ENCODE results near the gene RPL36. TPM values are rescaled to one million over a fixed set of nuclear protein-coding genes. Genes with fewer than 3 reads are reported as not detected.

The RPL36 gene
- total RNA-seq, 4 donors from 2014 or later = 170 to 440 (median 262) TPM

- H3K27ac ChIP-seq = peak overlapping the region in 1 of 4 donors; percentile 93
- no peaks in the 10 kb centered on the region for H3K27me3 ChIP-seq
- H3K36me3 ChIP-seq = no peaks in the 10 kb centered on the region
- no peak for DNase-seq
- TF ChIP-seq POLR2A (IDR thresholded peaks at IDR 0.05) (no peak), CTCF (IDR thresholded peaks at IDR 0.05) (no peak)
- peaks cover 0 to 21% (median 10%) of the 10 kb centered on the region in 4 donors for H3K4me1 ChIP-seq
- no peaks in the 10 kb centered on the region for H3K9me3 ChIP-seq
- H3K4me3 ChIP-seq = peak overlapping the region; percentile 79 to 98 (median 89)
These were observed 8.5 kb upstream of the RPL36 start for GRCh38 chr19:5681391-5682106.

DNA sequence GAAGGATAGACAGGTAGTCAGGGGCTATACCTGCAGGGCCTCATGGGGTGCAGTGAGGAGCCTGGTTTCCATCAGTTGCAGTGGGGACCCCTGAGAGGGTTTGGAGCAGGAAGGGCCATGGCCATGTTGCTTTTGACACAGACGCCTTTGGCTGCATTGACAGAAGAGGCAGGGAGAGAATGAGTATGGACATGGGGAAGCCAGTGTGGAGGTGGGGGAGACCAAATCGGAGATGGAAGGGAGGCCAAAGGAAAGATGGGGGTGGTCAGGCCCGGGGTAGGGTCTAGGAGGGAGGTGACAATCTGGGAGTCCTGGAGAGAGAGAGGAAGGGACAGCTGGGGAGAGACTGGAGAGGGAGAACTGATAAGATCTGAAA, 8.0 kb upstream of the RPL36 start:
- H3K27ac ChIP-seq = no peak overlapping the region
- TF ChIP-seq CTCF (IDR thresholded peaks at IDR 0.05) = no peak
- TF ChIP-seq POLR2A (IDR thresholded peaks at IDR 0.05) = no peak
- H3K27me3 ChIP-seq = no peaks in the 10 kb centered on the region
- DNase-seq = no peak
- no peak overlapping the region for H3K4me3 ChIP-seq
- H3K4me1 ChIP-seq = peaks cover 0 to 21% (median 11%) of the 10 kb centered on the region in 4 donors
- H3K36me3 ChIP-seq = no peaks in the 10 kb centered on the region
- H3K9me3 ChIP-seq = no peaks in the 10 kb centered on the region

- no peaks in the 10 kb centered on the region for H3K9me3 ChIP-seq
- DNase-seq = no peak
- TF ChIP-seq POLR2A (IDR thresholded peaks at IDR 0.05) (no peak), CTCF (IDR thresholded peaks at IDR 0.05) (no peak)
- H3K36me3 ChIP-seq = no peaks in the 10 kb centered on the region
- H3K4me3 ChIP-seq = no peak overlapping the region
- no peak overlapping the region for H3K27ac ChIP-seq
- peaks cover 0 to 26% (median 13%) of the 10 kb centered on the region in 4 donors for H3K4me1 ChIP-seq
- no peaks in the 10 kb centered on the region for H3K27me3 ChIP-seq
These were observed 6.8 kb upstream of the RPL36 start for GRCh38 chr19:5683177-5683886.

GRCh38 chr19:5684694-5685430, 5.2 kb upstream of the RPL36 start:
- Histone ChIP-seq H3K27ac (no peak overlapping the region), H3K4me3 (no peak overlapping the region), H3K4me1 (peaks cover 0 to 18% (median 10%) of the 10 kb centered on the region in 4 donors), H3K27me3 (no peaks in the 10 kb centered on the region), H3K9me3 (no peaks in the 10 kb centered on the region), H3K36me3 (no peaks in the 10 kb centered on the region)
- TF ChIP-seq POLR2A (IDR thresholded peaks at IDR 0.05) = no peak
- no peak for TF ChIP-seq CTCF (IDR thresholded peaks at IDR 0.05)
- DNase-seq = no peak

GRCh38 chr19:5686326-5686646, 3.8 kb upstream of the RPL36 start:
- no peak for DNase-seq
- Histone ChIP-seq H3K4me3 (peak overlapping the region; percentile 64 to 72 (median 66)), H3K9me3 (no peaks in the 10 kb centered on the region), H3K27ac (peak overlapping the region; percentile 83 to 85 (median 83)), H3K4me1 (peaks cover 0 to 18% (median 7%) of the 10 kb centered on the region in 4 donors), H3K36me3 (no peaks in the 10 kb centered on the region), H3K27me3 (no peaks in the 10 kb centered on the region)
- TF ChIP-seq CTCF (IDR thresholded peaks at IDR 0.05) = no peak
- no peak for TF ChIP-seq POLR2A (IDR thresholded peaks at IDR 0.05)

Measured in Peyer's patch (tissue), 4 donors.